SK-N-SH (cell line): ENCODE measurements around the gene ATL2. TPM values are rescaled to one million over a fixed set of nuclear protein-coding genes. Genes with fewer than 3 reads are reported as not detected.

ENCODE experiments used
- CTCF ChIA-PET: fragments of 300-600, 350-600 bp; formaldehyde crosslinking; extraction: SDS; loops from one replicate; lab custom pipeline; 2021; lab: Yijun Ruan, JAX
- POLR2A ChIA-PET: fragments of 350-600 bp; sonication (Branson Sonifier 250); formaldehyde crosslinking; extraction: SDS; loops from one replicate; lab custom pipeline; 2020; ENCODE audit warnings: antibody characterized with exemption, inconsistent platforms; lab: Yijun Ruan, JAX
- DNase-seq: peaks from one replicate; pipeline ENCODE4 v3.0.0; 2012
- H2AFZ ChIP-seq: fragments of 200-600 bp; sonication (generic); 2 replicates; pipeline ENCODE4 v1.8.1; 2016; ENCODE audit warnings: antibody characterized with exemption, mild to moderate bottlenecking, low read depth
- H3F3A ChIP-seq: fragments of 200-600 bp; sonication (generic); replicated peaks from 2 replicates; pipeline ENCODE3; 2016; ENCODE audit warnings: antibody characterized with exemption, mild to moderate bottlenecking; ENCODE audit not compliant: insufficient read depth
- H3K27ac ChIP-seq, 2 experiments: fragments of 200-500 bp in 1 of 2; fragments of 200-600 bp in 1 of 2; sonication (Bioruptor generic) in 1 of 2; sonication (generic), shearing (Covaris generic) in 1 of 2; 2 replicates each; pipeline versions ENCODE4 v1.5.1 to v1.6.1; 2014 to 2016; ENCODE audit warnings: low read depth in 2 of 2, inconsistent platforms in 1 of 2, low read length in 1 of 2, mild to moderate bottlenecking in 1 of 2, mixed read lengths in 1 of 2
- H3K27me3 ChIP-seq: fragments of 200-600 bp; sonication (generic), shearing (Covaris generic); 2 replicates; pipeline ENCODE4 v1.6.1; 2016; ENCODE audit warnings: mixed run types; ENCODE audit not compliant: insufficient read depth
- H3K36me3 ChIP-seq, 2 experiments: fragments of 200-500 bp in 1 of 2; fragments of 200-600 bp in 1 of 2; sonication (Bioruptor generic) in 1 of 2; sonication (generic) in 1 of 2; replicated peaks in 1 of 2; 2 replicates each; pipeline versions ENCODE3 to v1.5.1; 2014 to 2016; ENCODE audit warnings: low read length in 1 of 2, mild to moderate bottlenecking in 1 of 2; ENCODE audit not compliant: insufficient read depth in 2 of 2, control insufficient read depth in 1 of 2
- H3K4me1 ChIP-seq, 2 experiments: fragments of 200-500 bp in 1 of 2; fragments of 200-600 bp in 1 of 2; sonication (Bioruptor generic) in 1 of 2; sonication (generic), shearing (Covaris generic) in 1 of 2; 2 replicates each; pipeline versions ENCODE4 v1.5.1 to v1.6.1; 2014 to 2016; ENCODE audit warnings: low read depth in 1 of 2, low read length in 1 of 2, mixed run types in 1 of 2; ENCODE audit not compliant: insufficient read depth in 2 of 2, control insufficient read depth in 1 of 2
- H3K4me2 ChIP-seq: fragments of 200-600 bp; sonication (generic), shearing (Covaris generic); 2 replicates; pipeline ENCODE4 v1.6.1; 2017; ENCODE audit warnings: mixed run types
- H3K4me3 ChIP-seq, 2 experiments: fragments of 200-500 bp in 1 of 2; fragments of 200-600 bp in 1 of 2; sonication (Bioruptor generic) in 1 of 2; sonication (generic), shearing (Covaris generic) in 1 of 2; 2 replicates each; pipeline versions ENCODE4 v1.5.1 to v1.8.1; 2014 to 2016; ENCODE audit warnings: low read depth in 2 of 2, inconsistent platforms in 1 of 2, low read length in 1 of 2, mild to moderate bottlenecking in 1 of 2, mixed read lengths in 1 of 2, moderate library complexity in 1 of 2
- H3K79me2 ChIP-seq: fragments of 200-600 bp; sonication (generic); 2 replicates; pipeline ENCODE4 v1.8.1; 2017; ENCODE audit warnings: mild to moderate bottlenecking; ENCODE audit not compliant: insufficient read depth
- H3K9ac ChIP-seq: fragments of 200-600 bp; sonication (generic); 2 replicates; pipeline ENCODE4 v1.6.1; 2017; ENCODE audit warnings: mixed run types
- H3K9me2 ChIP-seq: fragments of 200-600 bp; sonication (generic); 2 replicates; pipeline ENCODE4 v1.6.1; 2017; ENCODE audit warnings: mixed run types
- H3K9me3 ChIP-seq: fragments of 200-600 bp; sonication (generic); 2 replicates; pipeline ENCODE4 v1.6.1; 2017; ENCODE audit warnings: mixed run types, mild to moderate bottlenecking, moderate library complexity
- H4K20me1 ChIP-seq: fragments of 200-600 bp; sonication (generic); 2 replicates; pipeline ENCODE4 v1.6.1; 2017; ENCODE audit warnings: mild to moderate bottlenecking, mixed run types; ENCODE audit not compliant: insufficient read depth
- EP300 ChIP-seq, 2 experiments: IDR thresholded peaks; 2 replicates each; pipeline versions ENCODE4 v1.4.0 to v1.6.1; 2012; ENCODE audit warnings: borderline replicate concordance in 1 of 2, low read depth in 1 of 2, low read length in 1 of 2
- EZH2phosphoT487 ChIP-seq: fragments of 200-600 bp; sonication (generic); IDR thresholded peaks from 2 replicates; pipeline ENCODE4 v1.6.1; 2017; ENCODE audit warnings: low read depth, mixed run types, mild to moderate bottlenecking, antibody characterized with exemption, moderate library complexity, borderline replicate concordance
- FOSL2 ChIP-seq: IDR thresholded peaks from 2 replicates; pipeline ENCODE4 v1.4.0; 2012; ENCODE audit warnings: low read depth, mild to moderate bottlenecking, moderate library complexity, borderline replicate concordance
- FOXJ3 ChIP-seq: sonication (generic); formaldehyde crosslinking; IDR thresholded peaks from 2 replicates; pipeline ENCODE4 v1.5.1; 2020; ENCODE audit warnings: mild to moderate bottlenecking, missing genetic modification reagents
- GABPA ChIP-seq: IDR thresholded peaks from 2 replicates; pipeline ENCODE4 v1.4.0; 2012; ENCODE audit warnings: low read depth, mild to moderate bottlenecking
- GATA2 ChIP-seq: sonication (generic); formaldehyde crosslinking; IDR thresholded peaks from 2 replicates; pipeline ENCODE4 v1.5.0; 2020; ENCODE audit warnings: mild to moderate bottlenecking, missing genetic modification reagents
- JUND ChIP-seq: IDR thresholded peaks from 2 replicates; pipeline ENCODE4 v1.4.0; 2012
- MEF2A ChIP-seq: IDR thresholded peaks from 2 replicates; pipeline ENCODE4 v1.4.0; 2012; ENCODE audit warnings: low read depth, borderline replicate concordance
- POLR2AphosphoS5 ChIP-seq: IDR thresholded peaks from 2 replicates; pipeline ENCODE4 v1.6.1; 2012; ENCODE audit warnings: low read depth, low read length
- RAD21 ChIP-seq: IDR thresholded peaks from 2 replicates; pipeline ENCODE4 v1.6.1; 2012; ENCODE audit warnings: mild to moderate bottlenecking, low read length
- RFX5 ChIP-seq: IDR thresholded peaks from 2 replicates; pipeline ENCODE4 v1.6.1; 2012; ENCODE audit warnings: mild to moderate bottlenecking, improper control_type of control experiment, low read length
- RXRA ChIP-seq: IDR thresholded peaks from 2 replicates; pipeline ENCODE4 v1.4.0; 2012; ENCODE audit warnings: low read depth, mild to moderate bottlenecking, borderline replicate concordance
- TAF1 ChIP-seq: IDR thresholded peaks from 2 replicates; pipeline ENCODE4 v1.6.1; 2012; ENCODE audit warnings: low read depth, mild to moderate bottlenecking, low read length, moderate library complexity, borderline replicate concordance
- TEAD4 ChIP-seq: IDR thresholded peaks from 2 replicates; pipeline ENCODE4 v1.4.0; 2012; ENCODE audit warnings: mild to moderate bottlenecking, borderline replicate concordance; ENCODE audit not compliant: insufficient read depth
- WGBS: methylation state at CpG from one replicate; pipeline ENCODE4 v1.1.6; 2017; ENCODE audit warnings: low lambda C conversion rate; 5-methylcytosine and 5-hydroxymethylcytosine counted together
- polyA plus RNA-seq, 3 experiments: library from polyadenylated mRNA; depleted of rRNA; stranded (reverse); fragments of >200 nt; gene quantifications; 2 replicates each; pipeline ENCODE4 v1.2.3, GENCODE V29; 2012
- TF ChIP-seq, protein P1 (sequence below): IDR thresholded peaks from 2 replicates; pipeline ENCODE4 v1.4.0; 2012; ENCODE audit warnings: low read depth, borderline replicate concordance
- TF ChIP-seq, protein P2 (sequence below): fragments of 150-350 bp; IDR thresholded peaks from 2 replicates; pipeline ENCODE4 v1.6.1; 2017; ENCODE audit warnings: antibody characterized with exemption, low read length, low read depth, borderline replicate concordance
- TF ChIP-seq, protein P3 (sequence below): fragments of 150-350 bp; IDR thresholded peaks from 2 replicates; pipeline ENCODE4 v1.6.1; 2016; ENCODE audit warnings: mild to moderate bottlenecking, low read depth, low read length
- TF ChIP-seq, protein P4 (sequence below): IDR thresholded peaks from 2 replicates; pipeline ENCODE4 v1.6.1; 2012; ENCODE audit warnings: mild to moderate bottlenecking, low read depth, low read length, moderate library complexity
- TF ChIP-seq, protein P5 (sequence below): IDR thresholded peaks from 2 replicates; pipeline ENCODE4 v1.4.0; 2012; ENCODE audit warnings: low read depth

Gene ATL2
- polyA plus RNA-seq, 1 of the 3 experiments (the other 2 are of a cell fraction), result 55.8 TPM

DNA sequence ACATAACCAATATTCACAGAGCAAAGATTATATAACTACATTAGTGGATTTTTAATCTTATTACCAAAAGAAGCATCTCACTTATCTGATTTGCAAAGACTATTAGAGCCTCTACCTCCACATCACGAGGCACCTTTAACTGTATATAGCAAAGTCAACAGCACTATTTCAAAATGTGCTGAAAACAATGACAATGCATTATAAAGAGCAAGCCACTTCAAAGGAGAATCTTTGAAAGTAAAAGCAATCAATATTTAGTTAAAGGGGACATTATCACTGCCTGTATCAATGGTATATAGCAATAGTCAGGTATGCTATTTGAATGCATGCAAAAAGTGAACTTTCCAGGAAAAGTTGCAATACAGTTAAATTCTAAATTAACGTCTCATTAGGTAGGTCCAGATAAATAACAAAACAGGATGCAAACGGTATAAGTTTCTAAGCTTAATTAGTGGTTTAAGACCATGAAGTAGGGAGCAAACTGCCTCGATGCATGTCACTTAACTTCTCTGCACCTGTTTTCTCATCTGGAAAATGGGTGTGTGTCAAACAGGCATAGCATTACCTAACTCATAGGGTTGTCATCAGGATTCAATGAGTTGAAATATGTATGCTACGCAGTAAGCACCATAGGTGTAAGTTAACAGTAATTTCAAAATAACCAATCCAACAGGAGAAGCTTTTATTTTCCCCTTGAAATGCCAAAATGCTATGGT, 31.6 kb downstream of the ATL2 start:
- 98% methylated on average over 5 of the region's 5 CpGs for WGBS
- no peaks in the 10 kb centered on the region for H3K9me3 ChIP-seq
- no peak overlapping the region for H3K27ac ChIP-seq
- no peak overlapping the region for H3K4me2 ChIP-seq
- ChIA-PET CTCF (no interaction called here), POLR2A (no interaction called here)
- peaks cover under 1% of the 10 kb centered on the region for H3F3A ChIP-seq
- H3K4me3 ChIP-seq, result no peak overlapping the region
- H4K20me1 ChIP-seq, result peaks cover 9% of the 10 kb centered on the region; the same call in 1 of the 2 replicates
- H3K4me1 ChIP-seq, result no peaks in the 10 kb centered on the region
- no peaks in the 10 kb centered on the region for H3K27me3 ChIP-seq
- no peak overlapping the region for H3K9ac ChIP-seq
- H3K36me3 ChIP-seq, result peaks cover 23 to 29% of the 10 kb centered on the region in 2 experiments
- peaks cover 63% of the 10 kb centered on the region for H3K79me2 ChIP-seq
- no peak overlapping the region for H2AFZ ChIP-seq
- DNase-seq, result no peak
- no peaks in the 10 kb centered on the region for H3K9me2 ChIP-seq
- TF ChIP-seq GABPA (no peak), TAF1 (no peak), FOSL2 (no peak), FOXJ3 (CRISPR knock-in tag) (no peak), JUND (no peak), POLR2AphosphoS5 (no peak), EZH2phosphoT487 (no peak)
- TF ChIP-seq, protein P1, sequence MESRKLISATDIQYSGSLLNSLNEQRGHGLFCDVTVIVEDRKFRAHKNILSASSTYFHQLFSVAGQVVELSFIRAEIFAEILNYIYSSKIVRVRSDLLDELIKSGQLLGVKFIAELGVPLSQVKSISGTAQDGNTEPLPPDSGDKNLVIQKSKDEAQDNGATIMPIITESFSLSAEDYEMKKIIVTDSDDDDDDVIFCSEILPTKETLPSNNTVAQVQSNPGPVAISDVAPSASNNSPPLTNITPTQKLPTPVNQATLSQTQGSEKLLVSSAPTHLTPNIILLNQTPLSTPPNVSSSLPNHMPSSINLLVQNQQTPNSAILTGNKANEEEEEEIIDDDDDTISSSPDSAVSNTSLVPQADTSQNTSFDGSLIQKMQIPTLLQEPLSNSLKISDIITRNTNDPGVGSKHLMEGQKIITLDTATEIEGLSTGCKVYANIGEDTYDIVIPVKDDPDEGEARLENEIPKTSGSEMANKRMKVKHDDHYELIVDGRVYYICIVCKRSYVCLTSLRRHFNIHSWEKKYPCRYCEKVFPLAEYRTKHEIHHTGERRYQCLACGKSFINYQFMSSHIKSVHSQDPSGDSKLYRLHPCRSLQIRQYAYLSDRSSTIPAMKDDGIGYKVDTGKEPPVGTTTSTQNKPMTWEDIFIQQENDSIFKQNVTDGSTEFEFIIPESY, result no peak
- TF ChIP-seq, protein P2, sequence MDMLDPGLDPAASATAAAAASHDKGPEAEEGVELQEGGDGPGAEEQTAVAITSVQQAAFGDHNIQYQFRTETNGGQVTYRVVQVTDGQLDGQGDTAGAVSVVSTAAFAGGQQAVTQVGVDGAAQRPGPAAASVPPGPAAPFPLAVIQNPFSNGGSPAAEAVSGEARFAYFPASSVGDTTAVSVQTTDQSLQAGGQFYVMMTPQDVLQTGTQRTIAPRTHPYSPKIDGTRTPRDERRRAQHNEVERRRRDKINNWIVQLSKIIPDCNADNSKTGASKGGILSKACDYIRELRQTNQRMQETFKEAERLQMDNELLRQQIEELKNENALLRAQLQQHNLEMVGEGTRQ, result no peak

DNA sequence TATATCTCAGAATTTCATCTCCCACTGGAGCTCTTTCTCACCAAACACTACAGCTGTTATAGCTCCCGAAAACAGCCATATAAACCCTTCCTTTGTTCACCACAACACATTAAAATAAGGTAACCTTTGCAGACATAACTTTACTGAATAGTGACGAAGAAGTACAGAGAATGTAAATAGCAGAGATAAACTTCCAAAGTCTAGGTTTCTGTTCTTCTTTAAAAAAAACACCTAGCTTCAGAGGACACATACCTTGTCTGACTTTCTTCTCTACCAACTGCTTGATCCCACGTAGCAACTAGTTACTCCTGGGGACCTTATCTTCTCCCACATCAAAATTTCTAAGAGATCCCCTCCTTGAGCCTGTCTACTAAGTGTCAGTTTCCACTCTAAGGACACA, 32.3 kb downstream of the ATL2 start:
- Histone ChIP-seq H3K9me3 (no peaks in the 10 kb centered on the region), H3K4me3 (no peak overlapping the region), H3K79me2 (peaks cover 56% of the 10 kb centered on the region), H3K4me1 (no peaks in the 10 kb centered on the region), H3K9me2 (no peaks in the 10 kb centered on the region), H3K9ac (no peak overlapping the region), H3K36me3 (peaks cover 25 to 29% of the 10 kb centered on the region in 2 experiments), H4K20me1 (peaks cover 5% of the 10 kb centered on the region; the same call in 1 of the 2 replicates), H3K4me2 (no peak overlapping the region), H2AFZ (no peak overlapping the region), H3K27me3 (no peaks in the 10 kb centered on the region), H3K27ac (no peak overlapping the region; a peak in 1 of 4 replicates), H3F3A (no peaks in the 10 kb centered on the region)
- ChIA-PET POLR2A (no interaction called here), CTCF (no interaction called here)
- WGBS, result 96% methylated on average over 3 of the region's 3 CpGs
- DNase-seq, result no peak
- TF ChIP-seq FOSL2, result no peak
- TF ChIP-seq, protein P3, sequence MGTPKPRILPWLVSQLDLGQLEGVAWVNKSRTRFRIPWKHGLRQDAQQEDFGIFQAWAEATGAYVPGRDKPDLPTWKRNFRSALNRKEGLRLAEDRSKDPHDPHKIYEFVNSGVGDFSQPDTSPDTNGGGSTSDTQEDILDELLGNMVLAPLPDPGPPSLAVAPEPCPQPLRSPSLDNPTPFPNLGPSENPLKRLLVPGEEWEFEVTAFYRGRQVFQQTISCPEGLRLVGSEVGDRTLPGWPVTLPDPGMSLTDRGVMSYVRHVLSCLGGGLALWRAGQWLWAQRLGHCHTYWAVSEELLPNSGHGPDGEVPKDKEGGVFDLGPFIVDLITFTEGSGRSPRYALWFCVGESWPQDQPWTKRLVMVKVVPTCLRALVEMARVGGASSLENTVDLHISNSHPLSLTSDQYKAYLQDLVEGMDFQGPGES, result no peak
- no peak for TF ChIP-seq MEF2A
- TF ChIP-seq, protein P4, sequence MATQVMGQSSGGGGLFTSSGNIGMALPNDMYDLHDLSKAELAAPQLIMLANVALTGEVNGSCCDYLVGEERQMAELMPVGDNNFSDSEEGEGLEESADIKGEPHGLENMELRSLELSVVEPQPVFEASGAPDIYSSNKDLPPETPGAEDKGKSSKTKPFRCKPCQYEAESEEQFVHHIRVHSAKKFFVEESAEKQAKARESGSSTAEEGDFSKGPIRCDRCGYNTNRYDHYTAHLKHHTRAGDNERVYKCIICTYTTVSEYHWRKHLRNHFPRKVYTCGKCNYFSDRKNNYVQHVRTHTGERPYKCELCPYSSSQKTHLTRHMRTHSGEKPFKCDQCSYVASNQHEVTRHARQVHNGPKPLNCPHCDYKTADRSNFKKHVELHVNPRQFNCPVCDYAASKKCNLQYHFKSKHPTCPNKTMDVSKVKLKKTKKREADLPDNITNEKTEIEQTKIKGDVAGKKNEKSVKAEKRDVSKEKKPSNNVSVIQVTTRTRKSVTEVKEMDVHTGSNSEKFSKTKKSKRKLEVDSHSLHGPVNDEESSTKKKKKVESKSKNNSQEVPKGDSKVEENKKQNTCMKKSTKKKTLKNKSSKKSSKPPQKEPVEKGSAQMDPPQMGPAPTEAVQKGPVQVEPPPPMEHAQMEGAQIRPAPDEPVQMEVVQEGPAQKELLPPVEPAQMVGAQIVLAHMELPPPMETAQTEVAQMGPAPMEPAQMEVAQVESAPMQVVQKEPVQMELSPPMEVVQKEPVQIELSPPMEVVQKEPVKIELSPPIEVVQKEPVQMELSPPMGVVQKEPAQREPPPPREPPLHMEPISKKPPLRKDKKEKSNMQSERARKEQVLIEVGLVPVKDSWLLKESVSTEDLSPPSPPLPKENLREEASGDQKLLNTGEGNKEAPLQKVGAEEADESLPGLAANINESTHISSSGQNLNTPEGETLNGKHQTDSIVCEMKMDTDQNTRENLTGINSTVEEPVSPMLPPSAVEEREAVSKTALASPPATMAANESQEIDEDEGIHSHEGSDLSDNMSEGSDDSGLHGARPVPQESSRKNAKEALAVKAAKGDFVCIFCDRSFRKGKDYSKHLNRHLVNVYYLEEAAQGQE, result no peak
- TF ChIP-seq JUND, result no peak
- no peak for TF ChIP-seq RFX5
- no peak for TF ChIP-seq GABPA
- TF ChIP-seq, protein P5, sequence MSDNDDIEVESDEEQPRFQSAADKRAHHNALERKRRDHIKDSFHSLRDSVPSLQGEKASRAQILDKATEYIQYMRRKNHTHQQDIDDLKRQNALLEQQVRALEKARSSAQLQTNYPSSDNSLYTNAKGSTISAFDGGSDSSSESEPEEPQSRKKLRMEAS, result no peak
- TF ChIP-seq TEAD4, result no peak
- TF ChIP-seq RXRA, result no peak
- no peak for TF ChIP-seq GATA2 (CRISPR knock-in tag)
- TF ChIP-seq RAD21, result no peak
- TF ChIP-seq EP300 (IDR thresholded peaks at IDR 0.05; ENCODE audit: borderline replicate concordance in 1 of 2, low read depth in 1 of 2, low read length in 1 of 2), result no peak
- TF ChIP-seq POLR2AphosphoS5, result no peak
